ACHN (cell line): ENCODE measurements around the gene TFEB.
A peak's percentile ranks its signal among the peaks of the same experiment; 100 is the strongest.

Source experiments
- DNase-seq: peaks from one replicate; pipeline ENCODE4 v3.0.0-alpha.2; 2015
- in situ Hi-C: cut with HindIII; loops from 2 replicates; pipeline ENCODE4 v1.10.0; 2017; ENCODE audit warnings: low sequenced_read_pairs, low pct_ligation_motif_present, low pct_unique_long_range_greater_than_20kb

TFEB gene

DNA sequence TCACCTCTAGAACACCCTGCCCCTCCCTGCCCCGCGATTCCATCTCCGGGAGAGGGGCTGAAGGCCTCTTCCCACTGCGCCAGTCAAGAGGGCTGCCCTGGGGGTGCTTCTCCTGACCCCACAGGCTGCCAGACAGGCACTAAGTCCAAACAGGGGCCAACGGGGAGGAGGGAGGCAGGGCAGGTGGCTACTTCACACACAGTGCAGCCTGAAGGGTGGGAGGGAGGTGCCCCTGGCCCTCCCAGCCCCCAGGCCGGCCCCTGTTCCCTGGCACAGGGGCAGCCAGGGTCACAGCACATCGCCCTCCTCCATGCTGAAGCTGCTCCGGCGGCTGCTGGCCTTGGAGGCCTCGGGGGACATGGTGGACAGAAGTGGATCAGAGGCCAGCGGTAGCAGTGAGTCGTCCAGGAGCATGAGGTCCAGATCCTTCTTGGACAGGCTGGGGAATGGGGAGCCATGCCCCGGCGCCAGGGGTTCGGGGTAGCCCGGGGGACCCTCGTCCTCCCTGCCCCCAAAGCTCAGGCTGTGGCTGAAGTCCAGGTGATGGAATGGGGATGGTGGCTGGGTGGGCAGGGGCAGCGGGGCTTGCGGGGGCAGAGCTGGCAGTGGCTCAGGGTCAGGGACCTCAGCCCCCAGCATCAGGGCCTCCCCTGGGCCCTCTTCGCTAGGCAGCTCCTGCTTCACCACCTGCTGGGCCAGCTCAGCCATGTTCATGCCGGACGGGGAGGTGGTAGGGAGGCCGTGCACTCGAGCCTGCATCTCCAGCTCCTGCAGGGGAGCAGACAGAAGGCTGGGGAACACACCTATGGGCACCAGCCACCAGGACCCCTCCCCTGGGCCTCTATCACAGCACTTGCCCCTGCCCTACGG lies 50.9 kb downstream of the TFEB start:
- in situ Hi-C loops, result no loop called here
- no peak for DNase-seq

DNA sequence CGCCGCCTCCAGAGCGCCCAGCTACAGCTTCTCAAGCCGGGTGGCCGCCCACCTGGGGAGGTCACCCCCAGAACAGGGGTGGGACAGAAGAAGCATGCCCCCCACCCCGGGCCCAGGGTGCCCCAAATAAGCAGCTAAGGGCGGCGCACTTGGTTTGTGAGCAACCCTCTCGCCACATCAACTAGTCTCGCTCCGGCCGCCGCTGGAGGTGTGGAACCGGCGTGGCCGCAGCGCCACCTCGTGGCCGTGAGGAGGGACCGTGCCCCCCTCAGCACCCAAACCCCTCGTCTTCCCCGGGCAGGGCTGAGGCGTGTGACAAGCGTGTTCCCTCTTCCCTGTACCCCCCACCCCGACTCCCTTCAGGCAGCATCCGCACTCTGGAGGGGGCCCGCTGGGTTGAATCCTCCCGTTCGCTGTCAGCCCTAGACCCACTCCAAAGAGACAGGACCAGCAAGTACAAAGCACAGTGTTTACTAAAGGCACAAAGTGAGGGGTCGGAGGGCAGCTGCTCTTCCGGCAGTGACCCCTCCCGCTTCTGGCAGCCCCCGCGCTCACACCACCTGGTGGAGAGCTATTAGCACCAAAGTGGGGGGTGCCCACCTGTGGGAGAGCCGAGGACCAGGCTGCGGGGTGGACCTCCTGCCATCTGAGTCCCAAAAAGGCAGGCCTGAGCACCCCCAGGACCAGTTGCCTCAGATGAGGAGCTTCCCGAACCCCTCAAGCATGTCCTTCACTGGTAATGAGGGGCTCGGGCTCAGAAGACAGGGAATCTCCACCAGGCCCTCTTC lies 51.7 kb downstream of the TFEB start:
- in situ Hi-C loops, result no loop called here
- DNase-seq, result peak; percentile 56

DNA sequence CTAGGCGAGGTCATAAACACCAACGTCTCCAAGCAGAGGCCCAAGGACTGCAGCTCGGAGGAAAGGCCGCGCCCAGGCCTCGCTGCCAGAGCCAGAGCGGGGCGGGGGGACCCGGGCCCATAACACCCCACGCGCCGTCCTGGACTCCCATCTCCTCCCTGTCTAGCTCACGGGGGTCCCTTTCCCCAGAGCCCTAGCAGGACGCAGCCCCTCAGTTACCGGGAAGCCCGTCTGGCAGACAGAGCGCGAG lies 52.2 kb downstream of the TFEB start:
- no peak for DNase-seq
- in situ Hi-C loops, result no loop called here

DNA sequence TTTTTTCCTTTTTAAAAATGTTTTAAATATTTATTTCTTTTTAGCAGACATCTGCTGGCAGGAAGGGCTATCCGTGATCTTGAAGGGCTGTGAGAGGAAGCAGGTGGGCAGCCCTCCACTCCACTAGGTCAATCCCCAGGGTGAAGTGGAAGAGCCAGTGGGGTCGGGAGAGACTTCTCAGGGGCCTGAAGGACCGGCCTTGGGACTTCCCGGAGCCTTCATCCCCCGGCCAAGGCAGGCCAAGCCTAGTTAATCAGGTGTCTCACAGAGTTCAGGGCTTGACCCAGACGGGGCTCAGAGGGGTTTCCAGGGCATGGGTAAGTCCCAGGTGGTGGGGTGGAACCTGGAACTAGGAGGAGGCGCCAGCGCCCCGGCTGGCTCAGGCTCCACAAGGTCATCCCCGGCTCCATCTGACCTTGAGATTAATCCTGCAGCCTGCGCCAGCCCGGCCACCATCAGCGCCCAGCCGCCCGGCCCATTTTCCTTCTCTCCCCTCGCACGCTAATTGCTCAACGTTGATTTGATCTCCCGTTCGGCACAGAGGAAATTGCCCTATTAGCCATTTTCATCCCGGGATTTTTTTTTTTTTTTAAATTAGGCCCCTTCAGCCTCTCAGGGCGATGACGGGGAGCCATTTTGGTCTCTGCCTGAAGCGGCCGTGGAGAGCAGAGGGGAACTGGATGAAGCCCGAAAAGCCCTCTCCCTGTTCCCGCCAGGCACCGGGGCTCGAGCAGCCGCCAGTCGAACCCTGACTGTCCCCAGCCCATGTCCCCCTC lies 52.7 kb downstream of the TFEB start:
- in situ Hi-C loops, result no loop called here
- no peak for DNase-seq

DNA sequence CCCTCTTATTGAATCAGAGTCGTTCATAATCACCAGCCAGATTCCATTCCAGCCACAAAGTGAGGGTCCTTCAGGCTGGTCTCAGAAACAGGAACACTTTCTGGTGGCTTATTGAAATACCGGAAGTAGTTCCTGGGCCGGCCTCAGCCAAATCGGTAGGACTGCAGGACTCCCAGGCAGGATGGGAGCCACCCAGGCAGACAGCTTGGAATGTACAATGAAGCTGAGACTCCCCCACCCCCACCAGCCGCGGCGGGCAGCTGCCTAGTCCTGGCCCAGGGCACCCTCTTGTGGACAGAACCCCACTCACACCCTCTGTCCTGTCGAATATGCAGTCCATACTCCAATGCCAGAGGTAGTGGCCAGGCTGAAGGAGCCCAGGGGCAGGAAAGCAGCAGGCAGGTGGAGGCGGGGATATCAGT lies 53.3 kb downstream of the TFEB start:
- DNase-seq, result peak; percentile 85
- in situ Hi-C loops, result no loop called here

DNA sequence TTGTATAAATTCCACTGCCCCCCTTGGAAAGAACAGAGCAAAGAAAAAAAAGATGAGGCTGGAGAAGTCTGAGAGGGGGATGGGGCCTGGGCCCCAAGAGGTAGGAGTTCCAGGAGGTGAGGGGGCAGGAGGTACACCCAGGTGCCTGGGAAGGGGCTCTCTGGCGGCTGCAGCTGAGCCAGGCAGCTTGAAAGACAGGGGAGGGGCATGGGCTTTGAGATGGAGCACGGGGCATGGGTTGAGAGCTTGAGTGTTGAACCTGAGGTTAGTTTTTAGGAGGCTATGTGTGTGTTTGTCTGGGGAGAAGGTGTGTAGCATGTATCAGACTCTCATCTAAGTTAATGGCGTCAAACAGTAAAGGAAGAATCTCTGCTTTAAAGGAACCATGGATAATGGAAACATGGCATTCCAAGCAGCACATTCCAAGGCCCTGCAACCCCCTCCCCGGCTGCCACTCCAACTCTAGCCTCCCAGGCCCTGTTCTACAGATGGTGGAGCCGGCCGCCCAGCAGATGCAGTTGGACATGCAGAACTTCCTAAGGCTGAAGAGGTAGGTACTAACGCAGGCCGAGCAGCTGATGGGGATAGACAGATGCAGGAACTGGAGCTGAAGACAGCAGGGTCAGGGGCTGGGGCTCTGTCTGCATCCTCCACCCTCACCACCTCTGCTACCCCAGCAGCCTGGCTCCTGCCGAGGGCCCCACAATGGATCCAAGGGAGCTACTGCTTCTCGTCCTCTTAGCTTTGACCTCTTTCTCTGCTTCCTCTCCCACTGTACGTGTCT lies 55.0 kb downstream of the TFEB start:
- in situ Hi-C loops, result no loop called here
- no peak for DNase-seq

DNA sequence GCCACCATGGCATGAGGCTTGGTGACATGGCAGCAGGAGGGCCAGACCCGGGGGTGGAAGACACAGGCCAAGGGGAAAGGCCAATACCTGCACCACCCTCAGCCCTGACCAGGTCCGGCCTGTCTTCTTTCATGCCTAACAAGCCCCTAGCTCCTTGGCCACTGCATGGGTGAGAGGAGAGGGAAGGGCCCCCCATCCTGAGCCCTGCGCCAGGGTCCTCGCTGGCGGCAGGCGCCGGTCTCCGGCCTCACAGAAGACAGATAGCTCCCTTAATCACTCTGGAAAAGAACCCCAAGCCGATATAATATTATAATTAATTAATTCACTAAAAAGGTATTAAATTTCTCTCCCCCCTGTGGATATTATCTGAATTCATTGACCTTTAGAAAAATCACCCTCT lies 55.7 kb downstream of the TFEB start:
- in situ Hi-C loops, result no loop called here
- DNase-seq, result no peak

DNA sequence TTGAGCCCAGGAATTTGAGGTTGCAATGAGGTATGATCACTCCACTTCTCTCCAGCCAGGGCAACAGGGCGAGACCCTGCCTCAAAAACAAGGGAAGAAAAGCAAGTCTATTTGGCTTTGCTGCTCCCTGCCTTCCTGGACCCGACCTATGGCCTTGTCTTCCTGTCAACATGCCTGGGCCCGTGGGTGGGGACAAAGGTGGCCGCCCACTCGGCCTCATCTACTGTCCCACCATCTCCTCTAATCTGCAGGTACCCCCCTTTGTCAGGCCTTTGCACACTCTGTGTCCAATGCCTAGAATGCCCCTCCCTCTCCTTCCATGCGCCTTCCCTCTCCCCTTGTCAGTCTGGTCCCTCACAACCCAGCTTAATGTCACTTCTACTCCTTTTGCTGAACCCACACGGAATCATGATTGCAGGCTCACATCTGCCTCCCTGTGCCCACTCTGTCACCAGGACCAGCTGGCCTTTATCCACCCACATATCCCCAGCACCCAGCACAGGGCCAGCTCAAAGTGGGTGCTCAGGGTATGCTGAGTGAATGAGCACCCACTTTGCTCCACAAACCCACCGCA lies 56.8 kb downstream of the TFEB start:
- in situ Hi-C loops, result no loop called here
- no peak for DNase-seq

DNA sequence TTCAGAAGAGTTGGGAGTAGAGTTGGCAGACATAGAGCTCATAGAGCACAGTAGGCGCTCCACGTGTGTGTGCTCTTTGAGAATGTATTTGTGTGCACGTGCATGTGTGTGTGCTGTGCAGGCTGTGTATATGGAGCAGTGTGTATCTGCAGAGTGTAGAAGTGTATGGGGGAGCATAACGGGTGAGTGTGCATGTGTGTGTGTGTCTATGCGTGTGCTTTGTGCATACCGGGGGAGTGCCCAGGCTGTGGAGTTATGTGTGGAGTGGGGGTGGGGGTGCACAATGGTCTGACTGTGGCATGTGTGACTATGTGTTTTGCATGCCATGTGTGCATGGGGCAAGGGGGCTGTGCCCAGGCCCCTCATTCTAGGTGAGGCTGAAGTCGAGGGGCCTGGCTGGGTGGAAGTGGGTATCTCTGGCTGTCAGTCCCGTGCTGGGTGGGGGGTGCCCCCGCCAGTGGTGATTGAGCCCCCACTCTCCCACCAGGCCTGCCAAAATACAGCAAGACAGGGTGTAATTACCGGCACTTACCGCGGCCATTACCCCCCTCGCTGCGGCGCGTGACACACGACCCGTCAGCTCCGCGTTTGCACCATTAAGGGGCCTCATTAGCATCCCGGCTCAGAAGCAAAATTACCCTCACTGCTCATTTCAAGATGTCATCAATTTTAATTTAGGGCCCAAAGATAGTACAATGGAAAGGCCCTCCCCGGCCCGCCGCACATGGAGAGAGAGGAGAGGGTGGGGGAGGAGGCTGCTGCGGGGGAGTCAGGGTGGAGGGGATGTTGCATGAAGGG lies 58.1 kb downstream of the TFEB start:
- in situ Hi-C loops, result no loop called here
- DNase-seq, result no peak

DNA sequence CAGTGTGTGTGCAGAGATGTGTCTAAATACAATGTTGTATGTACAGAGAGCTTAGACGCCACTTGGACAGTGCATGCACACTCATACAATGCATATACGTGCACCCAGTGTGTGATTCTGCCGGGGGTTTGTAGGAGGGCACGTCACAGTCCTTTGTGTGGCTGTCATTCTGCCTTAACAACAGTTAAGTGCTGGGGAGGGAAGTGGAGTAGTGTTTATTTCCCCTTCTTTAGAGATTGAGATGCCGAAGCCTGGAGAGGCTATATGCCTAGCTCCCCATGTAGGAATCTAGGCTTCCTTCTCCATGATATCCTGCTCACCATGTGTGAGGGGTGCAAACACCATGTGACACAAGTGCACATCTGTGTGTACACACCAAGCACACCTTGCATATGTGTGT lies 59.0 kb downstream of the TFEB start:
- DNase-seq, result no peak
- in situ Hi-C loops, result no loop called here

DNA sequence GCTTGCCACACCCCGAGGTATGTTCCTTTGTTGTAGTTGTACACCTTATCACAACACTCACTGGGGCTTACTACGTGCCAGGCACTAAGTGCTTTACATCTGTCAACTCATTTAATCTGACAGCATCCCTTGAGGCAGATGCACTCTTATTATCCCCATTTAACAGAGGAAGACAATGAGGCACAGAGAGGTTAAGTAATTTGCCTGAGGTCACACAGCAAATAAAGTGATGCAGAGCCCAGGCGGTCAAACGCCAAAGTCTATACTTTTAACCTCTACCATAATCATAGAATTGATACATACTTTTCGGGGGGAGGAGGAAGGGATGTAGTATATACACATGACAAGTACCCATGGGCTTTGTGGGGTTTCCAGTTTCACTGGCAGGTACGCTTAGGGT lies 59.4 kb downstream of the TFEB start:
- in situ Hi-C loops, result no loop called here
- DNase-seq, result no peak

DNA sequence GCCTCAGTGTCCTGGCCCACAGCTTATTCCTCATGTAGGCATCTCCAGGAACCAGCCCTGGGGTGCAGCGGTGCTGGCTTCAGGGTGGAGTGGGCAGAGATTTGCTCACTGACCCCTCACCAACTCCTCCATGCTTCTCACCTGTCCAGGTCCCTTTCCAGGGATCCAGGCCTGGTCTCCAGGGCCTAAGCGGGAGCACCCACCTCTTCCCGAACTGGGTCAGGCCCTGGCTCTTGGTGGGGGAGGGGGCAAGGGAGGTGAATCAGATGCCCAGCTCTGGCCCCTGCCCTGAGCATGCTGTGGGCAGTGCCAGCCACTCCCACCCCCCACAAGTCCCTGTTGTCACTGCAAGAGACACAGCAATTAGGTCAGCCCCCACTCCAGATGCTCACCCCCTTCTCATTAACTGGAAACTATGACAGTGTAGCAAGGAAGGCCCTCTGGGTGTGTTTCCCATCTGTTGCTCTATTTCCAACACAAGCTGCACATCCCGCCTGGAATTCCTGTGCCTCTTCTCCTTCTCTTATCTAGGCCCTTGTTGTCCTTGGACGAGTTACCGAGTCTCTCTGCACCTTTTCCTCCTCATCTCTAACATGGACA lies 60.1 kb downstream of the TFEB start:
- DNase-seq, result no peak
- in situ Hi-C loops, result no loop called here

DNA sequence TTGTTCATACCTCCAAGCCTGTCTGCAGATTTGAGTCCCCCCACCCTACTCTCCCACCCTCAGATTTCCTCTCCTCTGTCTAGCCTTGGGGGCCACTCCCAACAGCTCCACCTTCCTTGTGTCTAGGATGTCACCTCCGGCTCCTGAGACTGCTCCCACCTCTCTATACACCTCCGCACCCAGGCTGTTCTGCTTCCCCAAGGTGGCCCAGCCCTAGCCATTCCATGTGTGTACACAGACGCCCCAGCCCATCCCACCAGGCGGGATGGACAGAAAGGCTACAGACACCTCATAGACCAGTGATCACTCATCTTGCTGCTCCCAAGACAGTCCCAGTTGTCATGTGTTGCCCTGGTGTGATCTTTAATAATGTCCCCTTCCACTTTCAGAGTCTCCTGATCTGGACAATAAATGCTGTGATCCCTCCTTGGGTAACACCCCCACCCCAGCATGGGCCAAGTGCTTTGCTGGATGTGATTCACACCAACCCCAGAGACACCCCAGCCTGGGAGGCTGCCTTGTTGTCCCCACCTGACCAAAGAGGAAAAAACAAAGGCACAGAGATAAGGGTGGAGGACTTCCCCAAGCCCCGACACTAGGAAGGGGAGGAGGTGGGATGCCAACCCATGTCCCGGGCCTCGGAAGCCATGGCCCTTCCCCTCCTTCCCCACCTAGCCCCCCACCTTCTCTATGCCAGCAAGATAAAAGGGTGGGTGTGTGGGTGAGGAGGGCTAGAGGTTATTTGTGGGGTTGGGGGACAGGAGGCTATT lies 61.0 kb downstream of the TFEB start:
- in situ Hi-C loops, result no loop called here
- no peak for DNase-seq

DNA sequence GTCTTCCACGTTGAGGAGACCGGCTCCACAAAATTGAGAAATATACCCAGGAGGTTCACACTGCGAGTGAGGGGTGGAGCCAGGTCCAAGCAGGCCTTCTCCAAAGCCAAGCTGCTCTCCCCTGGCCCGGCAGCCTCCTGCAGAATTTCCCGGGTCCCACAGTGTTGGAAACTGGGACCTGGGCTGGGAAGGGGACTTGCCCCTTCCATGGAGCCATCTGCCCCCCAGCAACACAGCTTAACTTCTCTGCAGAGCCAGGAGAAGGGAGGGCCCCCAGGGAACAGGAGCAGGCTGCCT lies 61.8 kb downstream of the TFEB start:
- DNase-seq, result no peak
- in situ Hi-C loops, result no loop called here

DNA sequence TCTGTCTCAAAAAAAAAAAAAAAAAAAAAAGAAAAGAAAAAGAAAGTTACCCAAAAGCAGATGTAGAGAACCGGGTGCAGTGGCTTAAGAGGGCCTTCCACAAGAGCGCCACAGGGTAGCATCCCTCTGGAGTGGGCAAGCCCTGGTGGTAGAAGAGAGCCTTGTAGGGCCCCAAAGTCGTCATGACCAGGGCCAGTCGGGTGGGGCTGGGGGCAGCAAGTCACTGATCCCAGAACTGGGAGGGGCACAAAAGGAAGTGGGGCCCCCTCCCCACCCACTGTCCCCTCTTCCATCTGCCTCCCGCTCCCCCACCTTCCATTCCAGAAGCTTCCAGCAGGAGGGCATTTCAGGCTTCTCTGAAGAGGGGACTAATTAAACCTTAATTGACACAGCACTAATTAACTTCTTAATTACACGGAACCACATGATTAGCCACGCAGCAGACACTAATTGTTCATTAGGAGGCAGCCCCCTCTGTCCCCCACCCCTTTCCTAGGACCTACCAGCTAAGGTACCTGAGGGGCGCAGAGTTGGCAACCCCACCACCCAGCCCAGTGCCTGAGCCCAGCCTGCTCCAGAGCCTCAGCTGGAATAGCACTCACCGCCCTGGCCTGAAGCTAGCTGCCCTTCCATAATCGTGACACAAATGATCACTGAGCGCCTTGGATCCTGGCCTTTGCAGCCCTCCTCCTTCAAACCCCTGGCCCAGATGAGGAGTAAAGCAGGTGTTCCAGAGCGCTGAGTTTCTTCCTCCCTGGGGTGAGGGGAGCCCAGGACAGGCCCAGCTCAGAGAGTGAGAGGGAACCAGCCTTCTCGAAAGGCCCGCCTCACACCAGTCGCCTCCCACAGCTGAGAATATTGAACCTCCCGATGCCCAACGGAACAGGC lies 62.3 kb downstream of the TFEB start:
- in situ Hi-C loops, result no loop called here

DNA sequence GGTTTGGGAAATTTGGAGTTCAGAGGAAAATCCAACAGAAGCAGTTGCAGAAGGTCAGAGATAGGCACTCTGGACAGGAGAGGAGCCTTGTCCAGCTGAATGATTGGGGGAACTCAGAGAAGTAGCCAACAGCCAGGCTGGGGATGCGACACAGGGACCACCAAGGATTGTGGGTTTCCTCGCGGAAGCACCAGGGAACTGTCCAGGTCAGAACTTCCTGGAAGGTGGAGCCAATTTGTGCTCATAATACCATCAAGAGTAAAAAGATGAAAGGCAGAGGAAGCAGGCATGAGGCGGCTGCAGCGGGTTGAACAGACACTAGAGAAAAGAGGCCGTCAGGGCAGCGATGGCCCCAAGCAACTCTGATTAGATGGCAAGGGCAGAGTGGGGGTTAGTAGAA lies 63.4 kb downstream of the TFEB start:
- in situ Hi-C loops, result no loop called here

More for the DNA sequence above, 62.3 kb downstream of the TFEB start:
- no peak for DNase-seq

More for the DNA sequence above, 63.4 kb downstream of the TFEB start:
- DNase-seq, result no peak
